ENCODE results near the gene FOXJ3.

The FOXJ3 gene

DNA sequence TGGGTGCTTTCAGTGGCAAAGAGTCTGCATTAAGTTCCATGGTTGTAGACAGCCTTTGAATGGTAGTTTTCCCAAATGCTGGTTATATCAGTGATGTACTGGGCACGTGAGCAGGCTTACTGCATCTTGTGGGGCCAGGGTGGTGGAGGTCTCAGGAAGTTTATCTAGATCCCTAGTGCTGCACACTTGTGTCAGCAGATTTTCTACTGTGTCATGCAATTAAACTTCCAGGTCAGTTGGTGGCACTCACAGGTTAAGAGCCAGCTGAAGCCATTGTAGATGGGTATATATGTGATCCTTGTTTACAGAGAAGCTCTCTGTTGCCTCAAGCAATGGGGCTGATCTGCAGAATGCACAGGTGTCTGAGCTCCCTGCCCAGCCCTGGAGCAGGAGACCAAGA is 33.0 kb downstream of the FOXJ3 start:
- TF ChIP-seq, protein P1, sequence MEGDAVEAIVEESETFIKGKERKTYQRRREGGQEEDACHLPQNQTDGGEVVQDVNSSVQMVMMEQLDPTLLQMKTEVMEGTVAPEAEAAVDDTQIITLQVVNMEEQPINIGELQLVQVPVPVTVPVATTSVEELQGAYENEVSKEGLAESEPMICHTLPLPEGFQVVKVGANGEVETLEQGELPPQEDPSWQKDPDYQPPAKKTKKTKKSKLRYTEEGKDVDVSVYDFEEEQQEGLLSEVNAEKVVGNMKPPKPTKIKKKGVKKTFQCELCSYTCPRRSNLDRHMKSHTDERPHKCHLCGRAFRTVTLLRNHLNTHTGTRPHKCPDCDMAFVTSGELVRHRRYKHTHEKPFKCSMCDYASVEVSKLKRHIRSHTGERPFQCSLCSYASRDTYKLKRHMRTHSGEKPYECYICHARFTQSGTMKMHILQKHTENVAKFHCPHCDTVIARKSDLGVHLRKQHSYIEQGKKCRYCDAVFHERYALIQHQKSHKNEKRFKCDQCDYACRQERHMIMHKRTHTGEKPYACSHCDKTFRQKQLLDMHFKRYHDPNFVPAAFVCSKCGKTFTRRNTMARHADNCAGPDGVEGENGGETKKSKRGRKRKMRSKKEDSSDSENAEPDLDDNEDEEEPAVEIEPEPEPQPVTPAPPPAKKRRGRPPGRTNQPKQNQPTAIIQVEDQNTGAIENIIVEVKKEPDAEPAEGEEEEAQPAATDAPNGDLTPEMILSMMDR (IDR thresholded peaks at IDR 0.05) = no peak

DNA sequence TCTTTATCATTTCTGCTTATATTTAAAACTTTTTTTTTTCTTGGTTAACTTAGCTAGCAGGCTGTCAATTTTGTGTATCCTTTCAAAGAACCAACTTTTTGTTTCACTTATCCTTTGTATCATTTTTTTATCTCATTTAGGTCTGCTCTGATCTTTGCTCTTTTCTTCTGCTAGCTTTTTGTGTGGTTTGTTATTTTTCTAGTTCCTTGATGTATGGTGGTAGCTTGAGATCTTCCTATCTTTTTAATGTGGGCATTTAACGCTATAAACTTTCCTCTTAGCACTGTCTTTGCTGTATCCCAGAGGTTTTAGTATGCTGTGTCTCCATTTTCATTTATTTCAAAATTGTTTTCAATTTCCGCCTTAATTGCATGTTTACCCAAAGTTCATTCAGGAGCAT is 36.5 kb downstream of the FOXJ3 start:
- TF ChIP-seq, protein P1 (IDR thresholded peaks at IDR 0.05) = no peak

DNA sequence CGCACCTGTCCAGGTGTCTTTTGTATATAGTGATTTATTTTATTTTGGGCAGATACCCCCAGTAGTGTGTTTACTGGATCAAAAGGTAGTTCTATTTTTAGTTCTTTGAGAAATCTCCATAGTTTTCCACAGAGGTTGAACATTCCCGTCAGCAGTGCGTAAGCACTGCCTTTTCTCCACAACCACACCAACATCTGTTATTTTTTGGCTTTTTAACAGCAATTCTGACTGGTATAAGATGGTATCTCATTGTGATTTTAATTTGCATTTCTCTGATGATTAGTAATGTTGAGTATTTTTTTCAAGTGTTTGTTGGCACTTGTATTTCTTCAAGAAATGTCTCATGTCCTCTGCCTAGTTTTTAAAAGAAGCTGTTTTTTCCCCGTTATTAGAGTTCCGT is 39.2 kb downstream of the FOXJ3 start:
- TF ChIP-seq, protein P1 (IDR thresholded peaks at IDR 0.05) = no peak

DNA sequence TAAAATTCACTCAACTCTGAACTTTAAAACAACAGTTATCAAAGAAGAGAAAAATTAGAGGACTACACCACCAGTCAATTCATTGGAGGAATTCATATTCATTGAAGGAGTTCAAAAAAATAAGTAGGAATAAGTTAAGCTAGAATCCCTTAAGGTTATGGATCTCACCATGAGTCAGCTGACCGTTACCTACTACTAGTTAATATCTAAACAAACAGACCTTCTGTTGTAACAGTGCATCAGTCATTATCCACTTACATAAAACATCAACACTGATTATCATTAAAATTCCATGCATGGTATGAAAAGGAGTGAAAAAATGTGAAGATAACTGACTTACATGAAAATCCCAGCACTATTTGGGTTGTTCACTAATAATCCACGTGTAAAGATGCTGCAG is 44.9 kb downstream of the FOXJ3 start:
- TF ChIP-seq, protein P1 (IDR thresholded peaks at IDR 0.05) = no peak

DNA sequence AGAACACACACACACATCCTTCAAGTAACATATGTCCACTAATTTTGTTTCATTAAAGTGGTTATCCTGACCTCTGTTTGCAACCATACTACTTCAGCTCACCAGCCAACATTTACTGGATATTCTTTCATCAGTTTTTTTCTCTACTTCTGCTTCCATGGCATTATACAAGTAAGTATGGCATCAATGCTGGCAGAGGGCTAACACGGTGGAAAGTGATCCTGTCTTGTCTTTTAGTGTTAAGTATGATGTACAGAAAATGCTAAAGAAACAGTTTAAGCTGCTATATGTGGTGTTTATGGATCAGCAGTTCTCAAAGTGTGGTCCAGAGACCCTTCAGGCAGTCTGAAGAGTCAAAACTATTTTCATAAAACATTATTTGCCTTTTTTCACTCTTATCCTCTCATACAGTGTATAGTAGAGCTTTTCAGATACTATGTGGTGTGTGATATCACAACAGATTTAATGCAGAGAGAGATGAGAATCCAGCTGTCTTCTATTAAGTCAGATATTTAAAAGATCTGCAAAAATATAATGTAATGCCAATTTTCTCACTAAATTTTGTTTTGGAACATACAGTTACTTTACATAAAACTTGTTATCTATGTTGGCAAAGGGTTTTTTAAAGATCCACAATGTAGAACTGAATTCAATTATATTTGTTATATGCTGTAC is 46.6 kb downstream of the FOXJ3 start:
- TF ChIP-seq, protein P1 (IDR thresholded peaks at IDR 0.05) = no peak

DNA sequence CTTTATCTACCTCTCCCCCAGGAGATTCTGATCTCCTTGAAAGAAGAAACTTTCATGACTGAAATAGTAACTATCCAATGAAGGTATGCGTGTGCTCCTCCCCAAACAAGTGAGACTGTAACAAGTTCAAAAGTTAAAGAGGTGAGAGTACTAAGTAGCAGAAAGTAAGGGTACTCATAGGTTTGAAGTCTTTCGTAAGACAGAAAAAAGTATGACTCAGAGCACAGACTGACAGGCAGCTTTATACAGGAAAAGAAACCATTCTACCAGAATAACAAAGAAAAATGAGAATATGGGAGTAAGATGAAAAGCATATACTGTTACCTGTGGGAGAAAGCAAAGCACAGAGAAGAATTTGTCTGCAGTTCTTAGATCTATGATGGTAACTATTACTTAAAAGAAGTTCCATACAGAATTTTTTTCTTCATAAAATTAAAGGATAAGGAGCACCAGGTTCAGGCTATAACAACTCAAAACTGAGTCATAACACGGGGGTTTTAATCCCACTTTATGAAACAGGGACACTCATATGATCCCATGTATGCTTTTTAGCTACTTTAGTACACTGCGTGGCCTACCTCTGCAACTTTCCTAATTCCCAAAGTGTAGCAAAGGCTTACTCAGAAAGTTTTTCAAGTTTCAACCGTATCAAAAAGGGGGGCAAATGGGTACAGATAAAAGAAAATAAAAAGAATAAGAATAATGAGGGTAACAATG is 52.0 kb downstream of the FOXJ3 start:
- TF ChIP-seq, protein P1 (IDR thresholded peaks at IDR 0.05) = no peak

DNA sequence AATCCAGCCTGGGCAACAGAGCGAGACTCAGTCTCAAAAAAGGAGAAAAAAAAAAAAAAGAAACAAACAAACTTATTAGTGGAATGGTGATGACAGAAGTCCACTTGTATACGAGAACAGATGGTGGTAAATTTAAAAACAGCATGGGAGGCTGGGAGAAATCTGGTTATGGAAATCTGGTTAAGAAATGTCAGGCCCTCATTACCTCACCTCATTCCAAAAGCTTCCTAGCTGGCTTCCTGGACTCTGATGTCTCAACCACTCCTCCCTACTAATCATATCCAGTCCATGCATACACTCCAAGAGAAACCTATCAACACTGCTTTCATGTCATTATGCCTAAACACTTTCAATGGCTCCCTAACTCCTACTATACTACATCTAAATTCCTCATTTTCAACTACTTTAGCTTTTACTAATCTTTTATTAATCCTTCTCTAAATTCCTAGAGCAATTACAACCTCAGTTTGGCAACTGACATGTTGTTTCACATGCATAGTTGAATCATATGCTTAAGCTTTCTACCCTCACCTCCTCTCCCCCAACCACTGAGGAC is 52.9 kb downstream of the FOXJ3 start:
- TF ChIP-seq, protein P1 (IDR thresholded peaks at IDR 0.05) = no peak

Measured in LNCAP (cell line).